GM12878 (cell line): ENCODE measurements around the gene IL1B. TPM values are rescaled to one million over a fixed set of nuclear protein-coding genes. Genes with fewer than 3 reads are reported as not detected.

Experiments
- ATAC-seq: fragments of 200-7000 bp; cut with Tn5 transposase; 3 replicates; pipeline ENCODE4 v1.9.1; 2020; ENCODE audit warnings: mild to moderate bottlenecking, moderate library complexity
- BruUV-seq: library from RNA; stranded (reverse); fragments of 400-500 nt; replicated peaks from 2 replicates; lab custom pipeline; 2021; lab: Mats Ljungman, UMichigan
- CTCF ChIA-PET: fragments of 300-600 bp; sonication (Branson Sonifier 250); formaldehyde crosslinking; extraction: SDS; loops from one replicate; lab custom pipeline; 2021; ENCODE audit warnings: inconsistent platforms; lab: Yijun Ruan, JAX
- POLR2A ChIA-PET: fragments of 350-600 bp; formaldehyde crosslinking; extraction: SDS; loops from one replicate; lab custom pipeline; 2021; ENCODE audit warnings: inconsistent platforms; lab: Charles Lee
- RAD21 ChIA-PET: fragments of 300-600 bp; sonication (Branson Sonifier 250); formaldehyde crosslinking; loops from one replicate; lab custom pipeline; 2023; ENCODE audit warnings: antibody characterized with exemption; ENCODE audit not compliant: unreplicated experiment; lab: Charles Lee
- SMC1A ChIA-PET: fragments of 300-600 bp; sonication (Branson Sonifier 250); formaldehyde crosslinking; loops from one replicate; lab custom pipeline; 2023; ENCODE audit not compliant: unreplicated experiment, uncharacterized antibody; lab: Charles Lee
- DNase-seq: peaks from one replicate; pipeline ENCODE4 v3.0.0-alpha.2; 2011; ENCODE audit warnings: low read depth, low spot score
- FAIRE-seq: peaks from 3 replicates; lab custom pipeline; 2011; peaks lifted over from hg19 to GRCh38; lab: Jason Lieb, UNC
- H2AFZ ChIP-seq: 2 replicates; pipeline ENCODE4 v1.6.0; 2011; ENCODE audit warnings: low read depth, low read length, control low read depth; ENCODE audit not compliant: control insufficient read depth
- H3K27ac ChIP-seq: 2 replicates; pipeline ENCODE4 v1.5.1; 2011; ENCODE audit warnings: control low read depth; ENCODE audit not compliant: control insufficient read depth, insufficient read depth
- H3K27me3 ChIP-seq, 2 experiments: replicated peaks in 1 of 2; 2 replicates each; pipeline versions ENCODE4 v1.6.0 to v1.6.1; 2011; ENCODE audit warnings: low read length in 1 of 2; ENCODE audit not compliant: control insufficient read depth in 2 of 2, insufficient read depth in 2 of 2
- H3K36me3 ChIP-seq, 2 experiments: 2 replicates each; pipeline ENCODE4 v1.5.1; 2011; ENCODE audit warnings: low read length in 1 of 2; ENCODE audit not compliant: control insufficient read depth in 2 of 2, insufficient read depth in 2 of 2
- H3K4me1 ChIP-seq: 2 replicates; pipeline ENCODE4 v1.6.1; 2011; ENCODE audit warnings: mild to moderate bottlenecking, low read length, moderate library complexity, mixed read lengths; ENCODE audit not compliant: control insufficient read depth, insufficient read depth
- H3K4me2 ChIP-seq: 2 replicates; pipeline ENCODE4 v1.6.0; 2011; ENCODE audit warnings: control low read depth; ENCODE audit not compliant: control insufficient read depth, insufficient read depth
- H3K4me3 ChIP-seq: fragments of 200-600 bp; sonication (generic); 2 replicates; pipeline ENCODE4 v1.5.1; 2016
- H3K79me2 ChIP-seq: 2 replicates; pipeline ENCODE4 v1.6.0; 2011; ENCODE audit warnings: low read length; ENCODE audit not compliant: control insufficient read depth, insufficient read depth
- H3K9ac ChIP-seq: 2 replicates; pipeline ENCODE4 v1.8.0; 2011; ENCODE audit warnings: low read length, control low read depth, mixed read lengths; ENCODE audit not compliant: control insufficient read depth, insufficient read depth
- H3K9me3 ChIP-seq: replicated peaks from 3 replicates; pipeline ENCODE4 v1.5.1; 2011; ENCODE audit warnings: mild to moderate bottlenecking, low read length; ENCODE audit not compliant: control insufficient read depth, insufficient read depth
- H4K20me1 ChIP-seq: 2 replicates; pipeline ENCODE4 v1.6.0; 2011; ENCODE audit not compliant: control insufficient read depth, insufficient read depth
- ATF7 ChIP-seq: fragments of 450-650 bp; IDR thresholded peaks from 2 replicates; pipeline ENCODE4 v1.6.1; 2016; ENCODE audit warnings: low read depth, mild to moderate bottlenecking
- BCL3 ChIP-seq: IDR thresholded peaks from 2 replicates; pipeline ENCODE4 v1.6.1; 2011; ENCODE audit warnings: borderline replicate concordance, low read depth, mild to moderate bottlenecking, moderate library complexity, low read length; ENCODE audit not compliant: insufficient read depth, poor library complexity, severe bottlenecking
- BHLHE40 ChIP-seq, 2 experiments: fragments of 450-650 bp in 1 of 2; IDR thresholded peaks; 2 replicates each; pipeline ENCODE4 v1.6.1; 2011 to 2017; ENCODE audit warnings: low read depth in 2 of 2, borderline replicate concordance in 1 of 2, improper control_type of control experiment in 1 of 2, low read length in 1 of 2, mild to moderate bottlenecking in 1 of 2
- CBX5 ChIP-seq: sonication (generic); IDR thresholded peaks from 2 replicates; pipeline ENCODE4 v1.6.1; 2016; ENCODE audit warnings: low read depth, moderate library complexity, mild to moderate bottlenecking, inconsistent platforms
- CREB1 ChIP-seq: IDR thresholded peaks from 2 replicates; pipeline ENCODE4 v1.6.1; 2012; ENCODE audit warnings: low read depth, mild to moderate bottlenecking, inconsistent platforms
- CREM ChIP-seq: IDR thresholded peaks from 2 replicates; pipeline ENCODE4 v1.6.1; 2014; ENCODE audit warnings: antibody characterized with exemption, low read depth
- EED ChIP-seq: sonication (generic); IDR thresholded peaks from 2 replicates; pipeline ENCODE4 v1.6.1; 2016; ENCODE audit warnings: antibody characterized with exemption, low read depth
- EGR1 ChIP-seq, 2 experiments: IDR thresholded peaks; 1 replicate in 1 of 2; 2 replicates in 1 of 2; pipeline ENCODE4 v1.6.1; 2011 to 2012; ENCODE audit warnings: low read depth in 2 of 2, low read length in 2 of 2, borderline replicate concordance in 1 of 2, mild to moderate bottlenecking in 1 of 2, moderate library complexity in 1 of 2
- ETV6 ChIP-seq, 2 experiments: fragments of 450-650 bp in 1 of 2; IDR thresholded peaks in 1 of 2; conservative IDR thresholded peaks in 1 of 2; 2 replicates each; pipeline ENCODE4 v1.6.1; 2014; ENCODE audit warnings: antibody characterized with exemption in 1 of 2, borderline replicate concordance in 1 of 2, low read depth in 1 of 2, mild to moderate bottlenecking in 1 of 2, moderate library complexity in 1 of 2
- IKZF2 ChIP-seq, 2 experiments: fragments of 450-650 bp; IDR thresholded peaks; 2 replicates each; pipeline ENCODE4 v1.6.1; 2017; ENCODE audit warnings: mild to moderate bottlenecking in 2 of 2, moderate library complexity in 2 of 2
- JUNB ChIP-seq: IDR thresholded peaks from 2 replicates; pipeline ENCODE4 v1.6.1; 2016; ENCODE audit warnings: antibody characterized with exemption, mild to moderate bottlenecking
- KLF5 ChIP-seq: fragments of 450-650 bp; IDR thresholded peaks from 2 replicates; pipeline ENCODE4 v1.6.1; 2014; ENCODE audit warnings: mild to moderate bottlenecking; ENCODE audit not compliant: partially characterized antibody
- MAX ChIP-seq: IDR thresholded peaks from 2 replicates; pipeline ENCODE4 v1.6.1; 2012; ENCODE audit warnings: low read depth, low read length, improper control_type of control experiment
- MEF2A ChIP-seq: IDR thresholded peaks from 2 replicates; pipeline ENCODE4 v1.6.1; 2011; ENCODE audit warnings: low read depth, mild to moderate bottlenecking, low read length, moderate library complexity; ENCODE audit not compliant: insufficient read depth
- NBN ChIP-seq: fragments of 450-650 bp; IDR thresholded peaks from 2 replicates; pipeline ENCODE4 v1.6.1; 2016
- NRF1 ChIP-seq: conservative IDR thresholded peaks from 2 replicates; pipeline ENCODE4 v1.6.1; 2011; ENCODE audit warnings: mild to moderate bottlenecking, low read depth, low read length, improper control_type of control experiment
- SP1 ChIP-seq: IDR thresholded peaks from one replicate; pipeline ENCODE4 v1.6.1; 2011; ENCODE audit warnings: low read depth, low read length
- SPI1 ChIP-seq: IDR thresholded peaks from 2 replicates; pipeline ENCODE4 v1.6.1; 2011; ENCODE audit warnings: low read depth, mild to moderate bottlenecking, low read length, moderate library complexity, borderline replicate concordance; ENCODE audit not compliant: insufficient read depth
- WGBS: methylation state at CpG from one replicate; pipeline ENCODE4 v1.1.6; 2016; ENCODE audit warnings: low lambda C conversion rate; ENCODE audit not compliant: insufficient replicate concordance, insufficient coverage; ENCODE audit errors: missing lambda C conversion rate; 5-methylcytosine and 5-hydroxymethylcytosine counted together
- in situ Hi-C: fragments of 300-500 bp; cut with MboI; formaldehyde crosslinking; loops from 9 replicates; pipeline ENCODE4 v1.14.3; 2018; ENCODE audit warnings: mixed read lengths
- intact Hi-C: fragments of 100-400 bp; cut with micrococcal nuclease; formaldehyde crosslinking; loops from one replicate; pipeline ENCODE4 v1.14.2; 2022; ENCODE audit not compliant: unreplicated experiment
- polyA plus RNA-seq, 11 experiments: library from polyadenylated mRNA; depleted of rRNA in 4 of 11; unstranded in 6 of 11; stranded (reverse) in 5 of 11; fragments of >200 nt; fragmentation: Nextera tagmentation in 4 of 11; fragmentation: Illumina TruSeq in 1 of 11; extraction: Ambion mirVana in 4 of 11; extraction: Trizol in 1 of 11; gene quantifications; 1 replicate in 1 of 11; 2 replicates in 10 of 11; pipeline versions ENCODE4 v1.2.1 to v1.2.3, GENCODE V29; 2011 to 2016; ENCODE audit warnings: inconsistent platforms in 2 of 11, missing spikeins in 2 of 11, low read depth in 1 of 11
- total RNA-seq, 4 experiments: library from RNA; depleted of rRNA in 3 of 4; stranded (reverse); fragments of >200 nt in 3 of 4; fragmentation: Illumina TruSeq in 1 of 4; extraction: Trizol in 1 of 4; gene quantifications; 2 replicates each; pipeline versions ENCODE4 v1.2.1 to v1.2.3, GENCODE V29; 2013 to 2021

Gene IL1B
- total and polyA plus RNA-seq, 10 of the 15 experiments (the other 5 are each of a cell fraction or from before 2014, with no cell fraction given), result 0.20 to 1.6 (median 0.84) TPM

- BruUV-seq, result no TSS peak
- no peaks in the 10 kb centered on the region for H3K79me2 ChIP-seq
- H3K4me2 ChIP-seq, result no peak overlapping the region
- ChIA-PET SMC1A (interaction anchor here (1.5 kb wide), 1 partner anchor 17 kb away, joined by 6 read pairs; no protein-coding TSS in a partner anchor), RAD21 (no interaction called here), POLR2A (interaction anchor here (0.8 to 2.3 kb wide), 3 partner anchors 10 to 36 kb away, joined by 3 to 6 read pairs (median 4); no protein-coding TSS in a partner anchor), CTCF (interaction anchor here (0.7 kb wide), 1 partner anchor 74 kb away, joined by 3 read pairs; no protein-coding TSS in a partner anchor)
- no peak overlapping the region for H3K9ac ChIP-seq
- H3K9me3 ChIP-seq, result no peaks in the 10 kb centered on the region
- H3K4me1 ChIP-seq, result peaks cover 9% of the 10 kb centered on the region
- H3K27ac ChIP-seq, result no peak overlapping the region
- H3K27me3 ChIP-seq, result no peaks in the 10 kb centered on the region
- FAIRE-seq, result no peak
- intact Hi-C loops (no loop called here), in situ Hi-C loops (no loop called here)
- H4K20me1 ChIP-seq, result no peaks in the 10 kb centered on the region
- no peak overlapping the region for H2AFZ ChIP-seq
- no peaks in the 10 kb centered on the region for H3K36me3 ChIP-seq
- no peak for DNase-seq
- 59% methylated on average over 7 of the region's 8 CpGs for WGBS
- no peak overlapping the region for H3K4me3 ChIP-seq
- ATAC-seq, result peak; percentile 56
- TF ChIP-seq JUNB (peak; percentile 38), SP1 (no peak), MAX (no peak), EGR1 (IDR thresholded peaks at IDR 0.05; ENCODE audit: borderline replicate concordance in 1 of 2, low read depth in 2 of 2, low read length in 2 of 2) (peak in 1 of 2 experiments; percentile 22; a peak in 1 of 3 replicates), NBN (no peak), MEF2A (peak; percentile 67; the same call in 1 of the 2 replicates), CREM (no peak), ATF7 (no peak), EED (peak; percentile 67), SPI1 (peak; percentile 76; the same call in 1 of the 2 replicates), BCL3 (peak; percentile 25), KLF5 (no peak), BHLHE40 (IDR thresholded peaks at IDR 0.05; ENCODE audit: borderline replicate concordance in 1 of 2, low read depth in 2 of 2, low read length in 1 of 2) (no peak), CBX5 (no peak), CREB1 (0 out of 2 replicates have a peak, but pooled peaks have one; percentile 8), ETV6 (conservative IDR thresholded peaks at IDR 0.05 in 1 of 2, IDR thresholded peaks at IDR 0.05 in 1 of 2; ENCODE audit: borderline replicate concordance in 1 of 2, low read depth in 1 of 2) (peak in 1 of 2 experiments; percentile 74; a peak in 2 of 4 replicates), NRF1 (no peak), IKZF2 (IDR thresholded peaks at IDR 0.05) (peak; percentile 37 to 39; a peak in 1 of 4 replicates)
Measured at GRCh38 chr2:112798979-112799975, 37.3 kb downstream of the IL1B start.
